Activated CD4-positive, alpha-beta T cell treated with anti-CD3 and anti-CD28 coated beads, Interleukin-2, amount 50 U/mL, for 48 hours (primary cell): Measurements from ENCODE around the gene KIR3DL3.
"Not testable (repeated sequence)": the region's sequence is repeated elsewhere in the genome, so short reads cannot be mapped to it uniquely, and the experiment has no call there.

Experiments
- DNase-seq, 2 experiments: peaks; one replicate each; pipeline ENCODE4 v3.0.0-alpha.2; 2020

The KIR3DL3 gene

DNA sequence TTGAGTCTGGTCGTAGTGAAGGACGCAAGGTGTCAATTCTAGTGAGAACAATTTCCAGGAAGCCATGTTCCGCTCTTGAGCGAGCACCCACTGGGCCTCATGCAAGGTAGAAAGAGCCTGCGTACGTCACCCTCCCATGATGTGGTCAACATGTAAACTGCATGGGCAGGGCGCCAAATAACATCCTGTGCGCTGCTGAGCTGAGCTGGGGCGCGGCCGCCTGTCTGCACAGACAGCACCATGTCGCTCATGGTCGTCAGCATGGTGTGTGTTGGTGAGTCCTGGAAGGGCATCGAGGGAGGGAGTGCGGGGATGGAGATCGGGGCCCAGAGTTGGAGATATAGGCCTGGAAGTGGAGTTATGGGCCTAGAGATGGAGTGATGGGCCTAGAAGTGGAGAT lies 14.1 kb downstream of the KIR3DL3 start, which contains the start of gene KIR2DL3:
KIR2DL3 (plus strand) TSS at position 208 of the 400 bp plus-strand sequence; CDS start at position 241, 33 bp downstream.
- not testable (repeated sequence) for DNase-seq

GRCh38 chr19:54738715-54739114 lies 14.5 kb downstream of the KIR3DL3 start:
- DNase-seq = no peak

DNA sequence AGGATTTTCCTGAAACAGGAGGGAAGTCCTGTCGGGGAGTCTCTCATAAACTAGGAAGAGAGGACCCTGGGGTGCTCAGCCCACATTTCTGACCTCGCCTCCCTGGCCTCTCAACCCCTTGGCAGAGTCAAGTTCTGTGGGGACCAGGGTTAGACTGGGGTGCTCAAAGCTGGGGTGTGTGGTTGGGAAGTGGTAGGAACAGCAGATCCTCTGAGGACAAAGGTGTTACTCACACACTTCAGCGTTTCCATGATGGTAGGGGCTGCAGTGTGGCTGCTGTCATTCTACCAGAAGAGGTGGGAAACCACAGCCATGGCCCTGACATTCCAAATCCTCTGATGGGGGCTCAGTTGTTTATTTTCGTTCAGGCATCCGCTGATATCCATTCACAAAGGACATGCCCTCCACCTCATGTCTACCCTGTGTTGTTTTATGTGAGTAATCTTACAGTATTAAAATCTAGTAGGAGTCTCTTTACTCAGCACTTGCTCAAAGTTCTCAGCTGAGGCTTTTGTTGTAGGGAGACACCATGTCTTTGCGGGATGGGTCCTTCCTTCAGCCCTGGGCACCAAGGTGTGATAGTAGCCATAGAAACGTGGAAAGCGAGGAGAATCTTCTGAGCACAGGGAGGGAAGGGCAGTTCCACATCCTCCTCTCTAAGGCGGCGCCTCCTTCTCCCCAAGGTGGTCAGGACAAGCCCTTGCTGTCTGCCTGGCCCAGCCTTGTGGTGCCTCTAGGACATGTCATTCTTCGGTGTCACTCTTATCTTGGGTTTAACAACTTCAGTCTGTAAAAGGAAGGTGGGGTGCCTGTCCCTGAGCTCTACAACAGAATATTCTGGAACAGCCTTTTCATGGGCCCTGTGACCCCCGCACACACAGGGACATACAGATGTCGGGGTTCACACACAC lies 15.6 kb downstream of the KIR3DL3 start:
- DNase-seq = no peak

- not testable (repeated sequence) for DNase-seq
Measured at GRCh38 chr19:54741950-54742349, 17.7 kb downstream of the KIR3DL3 start.

DNA sequence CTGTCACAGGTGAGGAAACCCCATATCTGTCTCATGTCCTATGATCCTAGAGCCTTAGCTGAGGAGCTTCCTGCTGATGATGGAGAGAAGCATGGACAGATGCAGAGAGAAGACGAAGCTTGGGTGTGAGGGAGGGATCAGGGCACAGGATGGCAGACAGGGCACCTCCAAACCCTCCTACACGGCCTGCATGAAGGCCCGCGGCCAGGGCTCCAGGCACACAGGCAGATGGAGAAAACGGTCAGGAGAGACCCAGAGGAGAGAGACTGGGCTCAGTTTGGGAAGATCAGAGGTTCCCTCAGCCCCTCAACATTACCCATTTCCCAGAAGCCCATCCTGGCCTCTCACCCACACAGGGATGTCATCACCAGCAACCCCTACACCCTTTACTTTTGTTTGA lies 19.8 kb downstream of the KIR3DL3 start:
- DNase-seq = not testable (repeated sequence)

- not testable (repeated sequence) for DNase-seq
Measured at GRCh38 chr19:54747614-54748322, 23.5 kb downstream of the KIR3DL3 start.

DNA sequence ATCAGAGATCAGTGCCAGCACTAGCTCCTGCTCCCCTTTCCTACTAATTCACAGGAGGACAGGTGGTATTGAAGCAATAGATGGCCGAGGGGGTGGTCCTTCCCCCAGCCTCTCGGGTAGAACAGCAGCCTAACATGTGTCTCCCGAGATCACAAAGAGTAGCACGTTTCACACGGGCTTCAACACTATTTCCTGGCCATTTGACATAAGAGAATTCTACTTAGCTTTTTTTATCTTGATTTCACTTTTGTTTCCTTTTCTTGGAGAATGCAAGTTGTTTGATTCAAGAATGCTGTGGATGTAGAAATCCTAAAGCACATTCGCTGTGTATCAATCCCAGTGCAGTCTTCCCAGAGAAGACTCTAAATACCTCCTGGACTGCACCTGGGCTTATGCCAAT lies 26.0 kb downstream of the KIR3DL3 start:
- not testable (repeated sequence) for DNase-seq

- DNase-seq = not testable (repeated sequence)
Measured at GRCh38 chr19:54756204-54757110, 32.2 kb downstream of the KIR3DL3 start.

GRCh38 chr19:54758577-54758976 lies 34.3 kb downstream of the KIR3DL3 start:
- DNase-seq = not testable (repeated sequence)

- DNase-seq = not testable (repeated sequence)
Measured at GRCh38 chr19:54764219-54764618, 40.0 kb downstream of the KIR3DL3 start.

- not testable (repeated sequence) for DNase-seq
Measured at GRCh38 chr19:54766464-54766863, 42.2 kb downstream of the KIR3DL3 start.

DNA sequence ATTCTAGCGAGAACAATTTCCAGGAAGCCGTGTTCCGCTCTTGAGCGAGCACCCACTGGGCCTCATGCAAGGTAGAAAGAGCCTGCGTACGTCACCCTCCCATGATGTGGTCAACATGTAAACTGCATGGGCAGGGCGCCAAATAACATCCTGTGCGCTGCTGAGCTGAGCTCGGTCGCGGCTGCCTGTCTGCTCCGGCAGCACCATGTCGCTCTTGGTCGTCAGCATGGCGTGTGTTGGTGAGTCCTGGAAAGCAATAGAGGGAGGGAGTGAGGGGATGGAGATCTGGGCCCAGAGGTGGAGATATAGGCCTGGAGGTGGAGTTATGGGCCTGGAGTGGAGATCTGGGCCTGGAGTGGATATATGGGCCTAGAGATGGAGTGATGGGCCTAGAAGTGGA lies 45.4 kb downstream of the KIR3DL3 start, which contains the start of gene KIR2DL1:
KIR2DL1 (plus strand) TSS at position 148 of the 400 bp plus-strand sequence; CDS start at position 206, 58 bp downstream.
- not testable (repeated sequence) for DNase-seq

DNA sequence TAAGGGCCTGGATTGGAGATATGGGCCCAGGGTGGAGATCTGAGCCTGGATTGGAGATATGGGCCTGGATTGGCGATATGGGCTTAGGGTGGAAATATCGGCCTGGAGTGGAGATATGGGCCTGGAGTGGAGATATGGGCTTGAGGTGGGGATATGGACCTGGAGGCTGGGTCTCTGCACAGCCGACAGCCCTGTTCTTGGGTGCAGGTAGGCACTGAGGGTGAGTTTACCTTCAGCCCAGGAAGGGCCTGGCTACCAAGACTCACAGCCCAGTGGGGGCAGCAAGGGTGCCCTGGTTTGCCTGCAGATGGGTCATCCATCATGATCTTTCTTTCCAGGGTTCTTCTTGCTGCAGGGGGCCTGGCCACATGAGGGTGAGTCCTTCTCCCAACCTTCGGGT lies 46.3 kb downstream of the KIR3DL3 start:
- DNase-seq = not testable (repeated sequence)

DNA sequence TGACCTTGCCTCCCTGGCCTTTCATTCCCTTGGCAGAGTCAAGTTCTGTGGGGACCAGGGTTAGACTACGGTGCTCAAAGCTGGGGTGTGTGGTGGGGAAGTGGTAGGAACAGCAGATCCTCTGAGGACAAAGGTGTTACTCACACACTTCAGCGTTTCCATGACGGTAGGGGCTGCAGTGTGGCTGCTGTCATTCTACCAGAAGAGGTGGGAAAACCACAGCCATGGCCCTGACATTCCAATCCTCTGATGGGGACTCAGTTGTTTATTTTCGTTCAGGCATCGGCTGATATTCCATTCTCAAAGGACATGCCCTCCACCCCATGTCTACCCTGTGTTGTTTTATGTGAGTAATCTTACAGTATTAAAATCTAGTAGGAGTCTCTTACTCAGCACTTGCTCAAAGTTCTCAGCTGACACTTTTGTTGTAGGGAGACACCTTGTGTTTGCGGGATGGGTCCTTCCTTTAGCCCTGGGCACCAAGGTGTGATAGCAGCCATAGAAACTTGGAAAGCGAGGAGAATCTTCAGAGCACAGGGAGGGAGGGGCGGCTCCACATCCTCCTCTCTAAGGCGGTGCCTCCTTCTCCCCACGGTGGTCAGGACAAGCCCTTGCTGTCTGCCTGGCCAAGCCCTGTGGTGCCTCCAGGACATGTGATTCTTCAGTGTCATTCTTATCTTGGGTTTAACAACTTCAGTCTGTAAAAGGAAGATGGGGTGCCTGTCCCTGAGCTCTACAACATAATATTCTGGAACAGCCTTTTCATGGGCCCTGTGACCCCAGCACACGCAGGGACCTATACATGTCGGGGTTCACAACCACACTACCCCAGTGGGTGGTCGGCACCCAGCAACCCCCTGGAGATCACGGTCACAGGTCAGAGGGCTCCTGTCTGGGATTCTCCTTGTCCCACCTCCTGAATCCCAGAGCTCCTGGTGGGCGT lies 47.0 kb downstream of the KIR3DL3 start:
- DNase-seq = not testable (repeated sequence)

DNA sequence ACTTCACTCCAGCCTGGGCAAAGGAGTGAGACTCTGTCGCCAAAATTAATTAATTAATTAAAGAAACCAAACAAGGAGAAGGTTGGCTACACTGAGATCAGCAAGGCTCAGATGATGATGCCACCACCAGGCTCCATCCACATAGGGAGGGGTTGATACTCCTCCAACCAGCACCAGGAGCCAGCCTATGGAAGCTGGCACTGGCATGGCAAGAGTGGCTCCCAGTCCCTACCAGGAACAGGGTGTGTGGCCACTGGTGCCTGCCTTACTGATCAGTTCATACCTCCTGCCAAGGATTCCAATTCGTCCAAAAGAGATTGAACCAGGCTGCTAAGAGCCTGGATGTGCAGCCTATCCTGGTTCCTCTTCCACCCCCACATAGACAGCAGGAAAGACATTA lies 48.4 kb downstream of the KIR3DL3 start:
- DNase-seq = not testable (repeated sequence)

- DNase-seq = not testable (repeated sequence)
Measured at GRCh38 chr19:54775095-54775815, 51.0 kb downstream of the KIR3DL3 start.

DNA sequence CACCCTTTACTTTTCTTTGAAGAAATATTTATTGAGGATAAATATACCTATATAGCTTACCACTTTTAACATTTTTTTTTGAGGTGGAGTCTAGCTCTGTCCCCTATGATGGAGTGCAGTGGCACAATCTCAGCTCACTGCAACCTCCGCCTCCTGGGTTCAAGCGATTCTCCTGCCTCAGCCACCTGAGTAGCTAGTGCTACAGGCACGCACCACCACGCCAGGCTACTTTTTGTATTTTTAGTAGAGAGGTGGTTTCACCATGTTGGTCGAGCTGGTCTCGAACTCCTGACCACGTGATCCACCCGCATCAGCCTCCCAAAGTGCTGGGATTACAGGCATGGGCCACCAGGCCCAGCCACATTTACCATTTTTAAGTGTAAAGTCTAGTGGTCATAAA lies 51.6 kb downstream of the KIR3DL3 start:
- DNase-seq = not testable (repeated sequence)

DNA sequence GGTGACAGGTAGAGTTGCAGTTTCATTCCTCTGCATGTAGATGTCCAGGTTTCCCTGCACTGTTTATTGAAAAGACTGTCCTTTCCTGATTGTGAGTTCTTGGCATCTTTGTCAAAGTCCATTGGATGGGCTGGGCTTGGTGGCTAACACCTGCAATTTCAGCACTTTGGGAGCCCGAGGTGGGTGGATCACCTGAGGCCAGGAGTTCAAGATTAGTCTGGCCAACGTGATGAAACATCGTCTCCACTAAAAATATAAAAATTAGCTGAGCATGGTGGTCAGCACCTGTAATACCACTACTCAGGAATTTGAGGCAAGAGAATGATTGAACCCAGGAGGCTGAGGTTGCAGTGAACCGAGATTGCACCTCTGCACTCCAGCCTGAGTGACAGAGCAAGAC lies 53.6 kb downstream of the KIR3DL3 start:
- not testable (repeated sequence) for DNase-seq

DNA sequence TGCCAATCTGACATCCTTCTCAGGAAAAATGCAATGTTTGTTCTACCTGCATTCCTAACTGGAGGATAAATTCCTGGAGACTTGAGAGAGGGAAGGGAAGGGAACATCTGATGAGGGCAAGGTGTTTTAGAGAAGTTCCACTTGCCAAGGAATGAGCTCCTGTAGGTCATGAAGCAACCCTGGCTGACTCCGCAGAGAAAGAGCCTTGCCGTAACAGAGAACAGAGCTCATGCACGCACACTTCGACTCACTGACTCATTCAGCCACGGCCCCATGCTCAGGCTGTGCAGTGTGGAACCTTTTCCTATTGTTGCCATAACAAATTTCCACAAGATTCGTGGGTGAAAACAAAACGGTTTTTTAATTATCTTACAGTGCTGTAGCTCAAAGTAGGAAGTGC lies 54.7 kb downstream of the KIR3DL3 start:
- DNase-seq = not testable (repeated sequence)

DNA sequence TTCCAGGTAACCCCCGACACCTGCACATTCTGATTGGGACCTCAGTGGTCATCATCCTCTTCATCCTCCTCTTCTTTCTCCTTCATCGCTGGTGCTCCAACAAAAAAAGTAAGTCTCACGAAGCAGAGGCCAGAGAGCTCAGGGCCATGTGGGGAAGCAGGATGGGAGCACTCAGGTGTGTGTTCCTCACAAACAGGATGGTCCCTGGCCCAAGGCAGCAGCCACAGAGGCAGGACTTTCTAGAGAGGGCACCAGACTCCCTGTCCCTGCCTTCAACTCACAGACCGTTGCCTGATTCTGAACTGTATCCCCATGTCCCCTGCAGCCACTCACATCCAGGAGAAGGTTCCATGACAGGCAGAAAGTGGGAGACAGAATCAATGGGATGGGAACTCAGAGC lies 58.7 kb downstream of the KIR3DL3 start:
- not testable (repeated sequence) for DNase-seq
